Neural cell (in vitro differentiated cells): Measurements from ENCODE around the gene SLC6A6. TPM values are rescaled to one million over a fixed set of nuclear protein-coding genes. Genes with fewer than 3 reads are reported as not detected.

Experiments
- H2AFZ ChIP-seq: fragments of 200-600, 300-800 bp; sonication (generic), shearing (Covaris generic); 2 replicates; pipeline ENCODE4 v1.6.0; 2014; ENCODE audit warnings: low read depth, mild to moderate bottlenecking, antibody characterized with exemption, low read length, moderate library complexity
- H3F3A ChIP-seq: fragments of 200-600 bp; shearing (Covaris generic); 2 replicates; pipeline ENCODE4 v1.6.1; 2016; ENCODE audit warnings: mild to moderate bottlenecking, moderate library complexity, mixed read lengths, antibody characterized with exemption, low read length; ENCODE audit not compliant: insufficient read depth, poor library complexity, severe bottlenecking
- H3K27ac ChIP-seq: fragments of 200-600, 300-800 bp; sonication (generic), shearing (Covaris generic); 2 replicates; pipeline ENCODE4 v1.5.1; 2014; ENCODE audit warnings: mild to moderate bottlenecking, low read length, moderate library complexity
- H3K27me3 ChIP-seq: fragments of 300-800, 200-600 bp; sonication (generic), shearing (Covaris generic); 2 replicates; pipeline ENCODE4 v1.6.0; 2014; ENCODE audit warnings: mild to moderate bottlenecking, low read depth, low read length, moderate library complexity; ENCODE audit not compliant: insufficient read depth
- H3K36me3 ChIP-seq: fragments of 300-800, 200-600 bp; sonication (generic), shearing (Covaris generic); 2 replicates; pipeline ENCODE4 v1.5.1; 2014; ENCODE audit warnings: mild to moderate bottlenecking, antibody characterized with exemption, low read length, moderate library complexity; ENCODE audit not compliant: insufficient read depth
- H3K4me2 ChIP-seq: fragments of 300-800, 200-600 bp; sonication (generic), shearing (Covaris generic); 2 replicates; pipeline ENCODE4 v1.6.0; 2014; ENCODE audit warnings: mild to moderate bottlenecking, low read length
- H3K4me3 ChIP-seq: fragments of 300-800, 200-600 bp; sonication (generic), shearing (Covaris generic); 2 replicates; pipeline ENCODE4 v1.5.1; 2014; ENCODE audit warnings: mild to moderate bottlenecking, low read length, moderate library complexity
- H3K79me2 ChIP-seq: fragments of 200-600 bp; shearing (Covaris generic); replicated peaks from 2 replicates; pipeline ENCODE4 v1.6.0; 2014; ENCODE audit warnings: mild to moderate bottlenecking, low read length, moderate library complexity; ENCODE audit not compliant: insufficient read depth
- H3K9ac ChIP-seq: fragments of 300-800, 200-600 bp; sonication (generic), shearing (Covaris generic); 2 replicates; pipeline ENCODE4 v1.6.1; 2016; ENCODE audit warnings: mild to moderate bottlenecking, low read length, mixed read lengths
- H3K9me2 ChIP-seq: fragments of 200-600 bp; shearing (Covaris generic); 2 replicates; pipeline ENCODE4 v1.6.1; 2016; ENCODE audit warnings: mild to moderate bottlenecking, low read length, mixed read lengths; ENCODE audit not compliant: insufficient read depth
- H3K9me3 ChIP-seq: fragments of 200-600, 300-800 bp; sonication (generic), shearing (Covaris generic); 2 replicates; pipeline ENCODE4 v1.6.1; 2016; ENCODE audit warnings: mild to moderate bottlenecking, mixed run types, low read length, moderate library complexity, mixed read lengths
- H4K20me1 ChIP-seq: fragments of 200-600 bp; shearing (Covaris generic); 2 replicates; pipeline ENCODE4 v1.6.1; 2016; ENCODE audit warnings: mild to moderate bottlenecking, mixed run types; ENCODE audit not compliant: insufficient read depth
- EP300 ChIP-seq: fragments of 450-650 bp; conservative IDR thresholded peaks from 2 replicates; pipeline ENCODE4 v1.6.1; 2014; ENCODE audit warnings: antibody characterized with exemption, mild to moderate bottlenecking, moderate library complexity; ENCODE audit not compliant: poor library complexity, severe bottlenecking
- EZH2 ChIP-seq: fragments of 200-600, 300-800 bp; shearing (Covaris generic), sonication (generic); IDR thresholded peaks from 2 replicates; pipeline ENCODE4 v1.6.1; 2014; ENCODE audit warnings: antibody characterized with exemption, low read length, borderline replicate concordance, mild to moderate bottlenecking; ENCODE audit not compliant: insufficient read depth, poor library complexity, severe bottlenecking
- MXI1 ChIP-seq: fragments of 450-650 bp; conservative IDR thresholded peaks from 2 replicates; pipeline ENCODE4 v1.6.1; 2014; ENCODE audit warnings: antibody characterized with exemption, mild to moderate bottlenecking; ENCODE audit not compliant: poor library complexity, severe bottlenecking
- POLR2AphosphoS5 ChIP-seq: IDR thresholded peaks from 2 replicates; pipeline ENCODE4 v1.6.1; 2012
- RAD21 ChIP-seq: fragments of 450-650 bp; conservative IDR thresholded peaks from 2 replicates; pipeline ENCODE4 v1.6.1; 2014; ENCODE audit warnings: antibody characterized with exemption, mild to moderate bottlenecking, moderate library complexity
- SMC3 ChIP-seq: fragments of 450-650 bp; conservative IDR thresholded peaks from 2 replicates; pipeline ENCODE4 v1.6.1; 2014; ENCODE audit warnings: antibody characterized with exemption, mild to moderate bottlenecking, moderate library complexity; ENCODE audit not compliant: poor library complexity
- TAF1 ChIP-seq: IDR thresholded peaks from 2 replicates; pipeline ENCODE4 v1.6.1; 2012; ENCODE audit warnings: low read depth
- polyA plus RNA-seq: library from polyadenylated mRNA; depleted of rRNA; stranded (reverse); fragments of >200 nt; gene quantifications from 2 replicates; pipeline ENCODE4 v1.2.3, GENCODE V29; 2014
- TF ChIP-seq, protein P1 (sequence below): IDR thresholded peaks from 2 replicates; pipeline ENCODE4 v1.6.1; 2012; ENCODE audit warnings: borderline replicate concordance
- TF ChIP-seq, protein P2 (sequence below): fragments of 450-650 bp; IDR thresholded peaks from 2 replicates; pipeline ENCODE4 v1.5.1; 2014; ENCODE audit warnings: antibody characterized with exemption, mild to moderate bottlenecking, moderate library complexity; ENCODE audit not compliant: poor library complexity, severe bottlenecking

The SLC6A6 gene
- polyA plus RNA-seq, 1 donor from 2014 or later = 15.9 TPM

DNA sequence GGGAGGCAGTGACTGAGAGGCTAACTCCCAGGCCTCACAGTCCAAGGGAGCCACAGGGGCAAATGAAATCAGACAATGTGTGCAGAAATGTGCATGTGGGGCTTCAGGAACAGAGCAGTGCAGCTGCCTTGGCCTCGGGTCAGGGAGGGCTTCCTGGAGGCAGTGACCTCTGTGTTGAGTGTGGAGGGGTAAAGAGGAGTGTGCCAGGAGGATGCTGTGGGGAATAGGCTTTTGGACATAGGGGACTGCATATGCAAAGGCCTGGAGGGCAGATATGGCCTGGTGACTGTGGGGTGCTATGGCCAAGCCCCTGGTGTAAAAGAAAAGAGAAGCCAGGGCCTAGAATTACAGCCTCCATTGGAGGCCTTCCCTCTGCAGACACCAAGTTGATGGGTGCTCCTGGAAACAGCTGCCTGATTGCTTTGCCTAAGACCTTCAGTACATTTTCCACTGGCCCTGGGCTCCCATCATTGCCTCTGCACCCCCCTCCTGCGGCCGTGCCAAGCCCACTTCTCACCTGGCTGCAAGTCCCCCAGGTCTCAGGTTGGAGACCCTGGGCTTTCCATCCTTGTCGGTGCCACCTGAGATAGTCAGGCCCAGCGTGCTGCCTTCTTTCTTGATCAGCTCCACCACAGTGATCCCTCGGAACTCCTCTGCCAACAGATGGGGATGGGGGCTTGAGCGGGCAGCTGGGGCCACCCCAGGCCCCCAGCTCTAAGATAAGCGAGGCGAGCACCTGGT is 122.7 kb downstream of the SLC6A6 start:
- Histone ChIP-seq H3K9me2 (no peaks in the 10 kb centered on the region), H3F3A (no peaks in the 10 kb centered on the region)

DNA sequence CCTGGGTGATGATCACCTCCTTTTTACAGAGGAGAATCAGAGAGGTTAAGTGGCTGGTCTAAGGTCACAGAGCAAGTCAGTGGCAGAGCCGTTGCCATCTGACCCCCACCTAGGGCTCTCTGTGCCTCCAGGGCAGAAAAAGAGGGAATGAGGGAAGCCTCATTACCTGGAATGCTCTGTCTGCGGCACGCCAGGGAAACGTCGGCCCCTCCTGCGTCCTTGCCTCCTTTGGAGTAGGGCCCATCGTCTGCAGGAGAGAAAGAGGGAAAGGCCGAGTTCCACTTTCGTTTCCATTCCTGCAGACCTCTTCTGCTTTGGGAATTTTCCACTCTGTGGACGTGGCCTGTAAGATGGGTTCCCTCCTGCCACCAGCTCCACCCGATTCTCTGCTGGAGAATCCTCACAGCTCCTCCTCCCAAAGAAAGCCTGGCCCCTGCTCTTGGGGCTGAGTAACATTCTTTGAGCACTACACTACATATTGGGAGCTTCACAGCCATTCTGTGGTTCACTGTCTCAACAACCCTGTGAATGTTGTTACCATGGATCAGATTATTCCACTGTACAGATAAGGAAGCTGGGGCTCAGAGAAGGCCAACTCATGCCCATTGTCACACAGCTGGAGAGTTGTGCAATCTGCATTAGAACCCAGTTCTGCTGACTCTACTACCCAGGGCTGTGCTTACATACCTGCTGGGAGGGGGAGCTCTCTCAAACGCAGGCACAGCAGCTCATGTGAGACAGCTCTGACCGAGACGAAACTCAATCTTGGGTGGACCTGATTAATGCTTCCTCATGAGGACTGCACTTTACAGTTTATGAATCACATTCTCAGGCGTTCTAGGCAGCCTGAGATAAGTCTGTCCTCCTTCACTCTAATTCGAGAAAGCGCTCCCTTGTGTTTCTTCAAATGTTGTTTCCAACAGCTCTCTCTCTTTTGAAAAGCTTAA is 123.6 kb downstream of the SLC6A6 start:
- Histone ChIP-seq H3K27ac (no peak overlapping the region), H3K4me2 (no peak overlapping the region), H3F3A (no peaks in the 10 kb centered on the region), H3K4me3 (no peak overlapping the region), H3K27me3 (no peaks in the 10 kb centered on the region), H2AFZ (no peak overlapping the region), H3K9me3 (no peaks in the 10 kb centered on the region), H3K79me2 (no peaks in the 10 kb centered on the region), H3K36me3 (no peaks in the 10 kb centered on the region), H3K9ac (no peak overlapping the region), H4K20me1 (no peaks in the 10 kb centered on the region), H3K9me2 (no peaks in the 10 kb centered on the region)
- TF ChIP-seq EZH2 (no peak), SMC3 (no peak), MXI1 (no peak), POLR2AphosphoS5 (no peak), TAF1 (no peak), RAD21 (no peak), EP300 (no peak)
- TF ChIP-seq, protein P1, sequence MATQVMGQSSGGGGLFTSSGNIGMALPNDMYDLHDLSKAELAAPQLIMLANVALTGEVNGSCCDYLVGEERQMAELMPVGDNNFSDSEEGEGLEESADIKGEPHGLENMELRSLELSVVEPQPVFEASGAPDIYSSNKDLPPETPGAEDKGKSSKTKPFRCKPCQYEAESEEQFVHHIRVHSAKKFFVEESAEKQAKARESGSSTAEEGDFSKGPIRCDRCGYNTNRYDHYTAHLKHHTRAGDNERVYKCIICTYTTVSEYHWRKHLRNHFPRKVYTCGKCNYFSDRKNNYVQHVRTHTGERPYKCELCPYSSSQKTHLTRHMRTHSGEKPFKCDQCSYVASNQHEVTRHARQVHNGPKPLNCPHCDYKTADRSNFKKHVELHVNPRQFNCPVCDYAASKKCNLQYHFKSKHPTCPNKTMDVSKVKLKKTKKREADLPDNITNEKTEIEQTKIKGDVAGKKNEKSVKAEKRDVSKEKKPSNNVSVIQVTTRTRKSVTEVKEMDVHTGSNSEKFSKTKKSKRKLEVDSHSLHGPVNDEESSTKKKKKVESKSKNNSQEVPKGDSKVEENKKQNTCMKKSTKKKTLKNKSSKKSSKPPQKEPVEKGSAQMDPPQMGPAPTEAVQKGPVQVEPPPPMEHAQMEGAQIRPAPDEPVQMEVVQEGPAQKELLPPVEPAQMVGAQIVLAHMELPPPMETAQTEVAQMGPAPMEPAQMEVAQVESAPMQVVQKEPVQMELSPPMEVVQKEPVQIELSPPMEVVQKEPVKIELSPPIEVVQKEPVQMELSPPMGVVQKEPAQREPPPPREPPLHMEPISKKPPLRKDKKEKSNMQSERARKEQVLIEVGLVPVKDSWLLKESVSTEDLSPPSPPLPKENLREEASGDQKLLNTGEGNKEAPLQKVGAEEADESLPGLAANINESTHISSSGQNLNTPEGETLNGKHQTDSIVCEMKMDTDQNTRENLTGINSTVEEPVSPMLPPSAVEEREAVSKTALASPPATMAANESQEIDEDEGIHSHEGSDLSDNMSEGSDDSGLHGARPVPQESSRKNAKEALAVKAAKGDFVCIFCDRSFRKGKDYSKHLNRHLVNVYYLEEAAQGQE = no peak
- TF ChIP-seq, protein P2, sequence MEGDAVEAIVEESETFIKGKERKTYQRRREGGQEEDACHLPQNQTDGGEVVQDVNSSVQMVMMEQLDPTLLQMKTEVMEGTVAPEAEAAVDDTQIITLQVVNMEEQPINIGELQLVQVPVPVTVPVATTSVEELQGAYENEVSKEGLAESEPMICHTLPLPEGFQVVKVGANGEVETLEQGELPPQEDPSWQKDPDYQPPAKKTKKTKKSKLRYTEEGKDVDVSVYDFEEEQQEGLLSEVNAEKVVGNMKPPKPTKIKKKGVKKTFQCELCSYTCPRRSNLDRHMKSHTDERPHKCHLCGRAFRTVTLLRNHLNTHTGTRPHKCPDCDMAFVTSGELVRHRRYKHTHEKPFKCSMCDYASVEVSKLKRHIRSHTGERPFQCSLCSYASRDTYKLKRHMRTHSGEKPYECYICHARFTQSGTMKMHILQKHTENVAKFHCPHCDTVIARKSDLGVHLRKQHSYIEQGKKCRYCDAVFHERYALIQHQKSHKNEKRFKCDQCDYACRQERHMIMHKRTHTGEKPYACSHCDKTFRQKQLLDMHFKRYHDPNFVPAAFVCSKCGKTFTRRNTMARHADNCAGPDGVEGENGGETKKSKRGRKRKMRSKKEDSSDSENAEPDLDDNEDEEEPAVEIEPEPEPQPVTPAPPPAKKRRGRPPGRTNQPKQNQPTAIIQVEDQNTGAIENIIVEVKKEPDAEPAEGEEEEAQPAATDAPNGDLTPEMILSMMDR = no peak

More for the DNA sequence above, 122.7 kb downstream of the SLC6A6 start:
- no peaks in the 10 kb centered on the region for H3K9me3 ChIP-seq
- H3K4me2 ChIP-seq = no peak overlapping the region
- no peaks in the 10 kb centered on the region for H3K79me2 ChIP-seq
- no peak overlapping the region for H2AFZ ChIP-seq
- H3K36me3 ChIP-seq = no peaks in the 10 kb centered on the region
- H3K9ac ChIP-seq = no peak overlapping the region
- no peaks in the 10 kb centered on the region for H3K27me3 ChIP-seq
- H3K4me3 ChIP-seq = no peak overlapping the region
- H3K27ac ChIP-seq = no peak overlapping the region
- H4K20me1 ChIP-seq = no peaks in the 10 kb centered on the region
- no peak for TF ChIP-seq POLR2AphosphoS5
- no peak for TF ChIP-seq EZH2
- TF ChIP-seq MXI1 = no peak
- TF ChIP-seq, protein P2 = no peak
- no peak for TF ChIP-seq EP300
- TF ChIP-seq TAF1 = no peak
- TF ChIP-seq SMC3 = no peak
